SIG-M5 treated with dmso at 0.1 percent for 504 hours (cell line): ENCODE data around the gene CETN1.

Experiments used
- DNase-seq: peaks from one replicate; lab custom pipeline; 2025; ENCODE audit not compliant: unreplicated experiment; lab: John Stamatoyannopoulos, UW

CETN1 gene

DNA sequence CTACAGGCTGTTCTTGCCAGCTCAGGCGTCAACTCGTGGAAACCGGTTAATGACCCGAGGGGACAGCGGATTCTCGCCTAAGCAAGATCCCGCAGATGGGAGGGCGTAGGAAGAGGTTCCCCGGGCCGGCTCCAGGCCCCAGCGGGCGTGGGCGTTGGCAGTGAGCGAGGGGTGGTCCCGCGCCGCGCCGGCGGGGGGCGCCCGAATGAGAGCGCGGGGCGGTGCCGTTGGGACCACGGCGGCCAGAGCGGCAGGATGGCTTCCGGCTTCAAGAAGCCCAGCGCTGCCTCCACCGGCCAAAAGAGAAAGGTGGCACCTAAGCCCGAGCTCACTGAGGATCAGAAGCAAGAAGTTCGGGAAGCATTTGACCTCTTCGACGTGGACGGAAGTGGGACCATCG is at the start of gene CETN1:
TSS of gene CETN1 (plus strand) at position 227 of the 400 bp plus-strand sequence. CDS start at position 256, 29 bp downstream.
- DNase-seq, result no peak

DNA sequence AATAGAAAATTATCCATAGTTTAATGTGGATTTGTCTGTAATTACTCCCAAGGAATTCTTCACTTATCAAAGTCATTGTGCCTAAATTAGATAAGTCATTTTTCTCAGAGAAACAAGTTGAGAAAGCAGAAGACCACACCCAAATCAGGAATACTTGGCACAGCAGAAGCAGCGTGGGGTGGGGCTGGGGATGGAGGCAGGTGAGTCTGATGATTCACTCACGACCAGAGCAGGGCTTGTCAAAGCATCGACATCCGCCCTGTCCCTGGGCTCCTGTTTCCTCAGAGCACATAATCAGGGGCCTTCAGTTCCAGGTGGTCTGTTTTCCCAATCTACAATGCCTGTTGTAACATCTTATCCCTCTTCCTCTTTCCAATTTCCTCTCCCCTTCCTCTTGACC is 48.2 kb upstream of the CETN1 start:
- DNase-seq, result no peak

DNA sequence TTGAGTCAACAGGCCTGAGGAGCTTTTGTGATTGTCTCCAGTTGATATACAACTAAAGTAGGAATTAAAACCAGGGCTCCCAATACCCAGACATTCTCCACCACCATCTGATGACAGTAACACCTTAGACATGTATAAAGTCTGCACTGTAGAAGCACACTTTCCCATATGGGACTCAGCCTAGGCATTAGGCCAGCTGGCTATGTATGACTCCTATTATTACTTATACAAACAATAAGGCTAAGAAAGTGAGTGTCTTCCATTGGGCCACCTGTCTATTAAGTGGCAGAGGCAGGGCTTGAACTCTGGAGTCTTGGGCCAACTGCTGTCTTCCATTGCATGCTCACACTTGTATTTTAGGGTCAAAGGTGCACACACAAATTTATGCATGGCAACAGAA is 47.5 kb upstream of the CETN1 start:
- no peak for DNase-seq

GRCh38 chr18:533995-534601 is 46.1 kb upstream of the CETN1 start:
- DNase-seq, result no peak

GRCh38 chr18:543447-544078 is 36.6 kb upstream of the CETN1 start:
- DNase-seq, result no peak

- no peak for DNase-seq
Observed at GRCh38 chr18:549967-550366, 30.2 kb upstream of the CETN1 start.

DNA sequence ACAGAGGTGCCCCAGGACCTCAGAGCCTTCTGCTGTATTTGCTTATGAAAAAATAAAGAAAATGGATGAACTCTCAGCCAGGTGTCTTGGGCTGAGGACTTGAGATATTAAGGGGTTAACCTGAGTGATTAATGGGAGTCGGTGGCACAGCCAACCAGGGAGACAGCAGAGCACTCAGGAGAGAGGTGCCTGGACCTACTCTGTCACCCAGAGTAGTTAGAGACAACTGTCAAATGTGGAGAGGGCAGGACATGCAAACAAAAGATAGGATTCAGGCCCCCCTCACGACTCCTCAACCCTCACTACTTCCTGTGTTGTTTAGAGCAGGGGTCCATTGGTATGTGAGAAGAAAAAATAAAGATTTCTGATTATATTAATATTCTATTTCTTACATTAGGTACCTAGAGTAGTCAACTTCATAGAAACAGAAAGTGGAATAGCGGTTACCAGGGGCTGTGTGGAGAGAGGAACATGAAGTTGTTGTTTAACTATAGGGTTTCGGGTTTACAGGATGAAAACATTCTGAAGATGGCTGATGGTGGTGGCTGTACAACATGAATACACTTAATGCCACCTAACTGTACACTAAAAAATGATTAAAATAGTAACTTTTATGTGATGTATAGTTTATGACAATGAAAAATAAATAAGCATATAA is 28.6 kb upstream of the CETN1 start:
- no peak for DNase-seq

DNA sequence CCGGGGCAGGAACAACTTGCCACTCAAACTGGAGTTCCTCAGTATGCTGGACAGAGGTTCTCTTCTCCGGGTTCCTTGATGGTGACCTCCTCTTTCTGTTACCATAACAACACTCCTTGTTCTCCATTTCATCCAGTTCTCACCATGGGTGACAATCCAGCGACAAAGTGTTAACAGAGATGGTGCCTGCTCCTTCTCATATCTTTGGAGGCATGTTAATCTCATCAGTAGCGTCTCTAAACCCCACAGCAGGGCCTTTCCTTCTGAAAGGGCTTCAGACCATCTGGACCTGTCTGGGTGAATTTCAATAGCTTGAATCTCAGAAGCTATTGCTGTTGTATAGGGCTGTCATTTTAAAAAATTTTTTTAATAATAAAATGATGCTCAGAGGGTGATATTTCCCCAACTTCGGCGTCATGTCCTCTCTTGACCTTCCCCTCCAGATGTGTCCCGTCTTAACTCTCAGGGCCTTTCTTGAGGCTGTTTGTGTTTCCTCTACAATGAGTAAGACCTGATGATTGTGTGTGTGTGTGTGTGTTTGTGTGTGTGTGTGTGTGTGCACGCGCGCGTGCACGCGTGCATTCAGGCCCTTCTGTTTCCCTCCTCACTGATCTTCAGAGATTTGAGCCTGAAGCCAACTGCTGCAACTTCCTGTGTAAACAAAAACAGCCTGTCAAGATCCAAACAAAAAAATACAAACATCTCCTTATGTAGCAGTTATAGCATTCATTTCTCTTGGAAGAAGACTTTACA is 24.3 kb upstream of the CETN1 start:
- no peak for DNase-seq

DNA sequence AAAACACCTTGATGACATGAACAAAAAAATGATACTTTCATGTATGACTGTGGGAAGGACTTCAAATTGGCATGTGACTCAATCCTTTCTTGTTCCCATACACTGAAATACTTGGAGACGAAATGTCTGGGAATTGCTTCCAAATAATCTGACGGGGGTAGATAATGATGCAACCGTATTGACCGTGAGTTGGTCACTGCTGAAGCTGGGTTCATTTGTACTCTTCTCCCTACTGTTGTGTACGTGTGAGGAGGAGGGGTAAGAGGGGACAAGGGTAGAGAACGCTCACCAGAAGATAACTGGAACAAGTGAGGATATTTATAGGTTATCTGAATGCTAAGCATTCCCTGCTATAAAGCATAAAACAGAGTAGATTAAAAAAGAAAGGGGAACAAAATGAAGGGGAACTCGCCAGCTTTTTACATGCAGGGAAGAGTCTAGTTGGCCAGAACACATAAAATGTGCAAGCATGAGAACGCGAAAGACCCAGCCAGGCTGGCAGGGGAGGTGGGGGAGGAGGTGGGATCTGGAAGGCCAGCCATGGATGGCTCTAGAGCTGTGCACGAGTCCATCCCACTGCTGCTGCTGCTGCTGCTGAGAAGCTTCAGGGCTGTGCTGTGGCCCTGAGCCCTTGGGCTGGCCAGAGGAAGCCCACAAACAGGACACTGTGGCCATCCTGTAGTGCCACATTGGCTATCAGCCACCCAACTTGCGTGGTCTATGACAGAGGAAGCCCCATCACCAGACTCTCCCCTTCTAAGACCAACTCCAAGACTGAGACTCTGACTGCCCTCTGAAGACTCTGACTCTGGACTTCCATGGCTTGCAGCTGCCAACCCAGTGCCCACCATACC is 15.2 kb upstream of the CETN1 start:
- no peak for DNase-seq

GRCh38 chr18:565562-566061 is 14.6 kb upstream of the CETN1 start:
- DNase-seq, result no peak

GRCh38 chr18:567122-567521 is 13.1 kb upstream of the CETN1 start:
- DNase-seq, result no peak

DNA sequence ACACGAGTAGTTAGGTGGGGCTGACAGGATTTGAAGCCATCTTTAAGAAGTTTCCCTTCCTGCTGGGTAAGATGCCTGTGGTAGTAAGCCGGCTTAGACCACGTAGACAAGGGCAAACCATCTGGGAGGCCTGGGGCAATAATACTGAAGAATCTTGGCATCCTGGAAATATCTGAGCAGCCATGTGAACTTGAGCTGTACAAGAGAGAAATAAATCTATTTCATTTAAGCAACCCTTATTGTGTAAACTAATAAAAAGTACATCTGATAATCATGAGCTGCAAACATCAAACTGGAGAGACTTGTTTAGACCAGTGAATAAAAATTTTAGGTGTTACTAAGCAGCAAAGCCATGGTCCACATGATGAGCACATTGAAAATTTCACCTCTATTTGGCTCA is 11.4 kb upstream of the CETN1 start:
- peak; percentile 44 for DNase-seq

GRCh38 chr18:570256-570655 is 9.9 kb upstream of the CETN1 start:
- DNase-seq, result no peak

DNA sequence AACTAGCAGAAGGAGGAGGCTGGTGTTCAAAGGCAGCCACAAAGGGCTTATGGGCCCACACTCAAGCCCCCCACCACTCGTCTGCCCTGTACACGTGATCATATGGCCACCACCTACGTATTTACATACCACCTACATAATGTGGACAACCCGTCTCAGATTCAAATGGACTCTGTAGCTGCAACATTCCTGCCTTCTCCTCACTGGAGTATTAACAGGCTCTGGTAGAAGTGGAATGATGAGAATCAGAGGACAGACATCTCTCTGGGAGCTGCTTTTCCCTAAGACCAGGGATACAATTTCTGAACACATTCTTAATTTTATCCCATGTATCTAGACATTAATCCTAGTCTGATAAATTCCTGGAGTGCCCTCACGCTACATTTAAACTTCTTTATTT is 9.5 kb upstream of the CETN1 start:
- no peak for DNase-seq

GRCh38 chr18:572091-572830 is 7.9 kb upstream of the CETN1 start:
- DNase-seq, result no peak

- DNase-seq, result no peak
Observed at GRCh38 chr18:572831-573289, 7.3 kb upstream of the CETN1 start.

- no peak for DNase-seq
Observed at GRCh38 chr18:573385-573784, 6.8 kb upstream of the CETN1 start.

DNA sequence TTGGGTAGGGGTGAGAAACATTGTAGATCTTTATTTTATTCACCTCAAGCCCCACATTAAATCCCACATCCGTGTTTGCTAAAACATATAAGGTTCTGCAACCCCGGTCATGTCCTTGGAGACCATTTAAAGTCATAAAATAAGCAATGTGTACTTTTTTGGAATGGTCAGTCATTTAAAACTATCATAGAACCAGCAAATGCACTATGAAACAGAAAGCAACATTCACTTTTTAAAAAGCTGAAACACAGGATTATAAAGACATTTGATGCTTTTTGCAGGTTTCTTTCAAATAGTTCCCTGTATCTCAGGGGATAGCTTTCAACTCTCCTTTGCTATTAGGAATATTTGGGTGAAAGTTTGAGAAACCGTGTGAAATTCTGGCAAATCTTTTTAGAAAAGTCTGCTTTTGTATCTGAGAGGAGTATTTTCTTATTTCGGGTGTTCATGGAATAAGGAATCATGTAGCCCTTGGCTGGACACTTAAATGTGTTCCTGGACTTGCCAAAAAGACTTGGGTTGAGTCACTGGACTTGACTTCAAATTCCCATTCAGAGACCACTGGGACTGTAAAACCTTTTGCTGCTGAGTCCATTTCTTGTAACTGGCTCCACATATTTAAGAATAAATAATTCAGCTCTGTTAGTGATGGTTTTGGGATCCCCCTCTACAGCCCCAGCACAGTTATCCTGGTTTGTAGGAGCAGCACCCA is 5.9 kb upstream of the CETN1 start:
- DNase-seq, result no peak
